ENCODE results near the gene DEGS2. TPM values are rescaled to one million over a fixed set of nuclear protein-coding genes. Genes with fewer than 3 reads are reported as not detected.
A peak's percentile ranks its signal among the peaks of the same experiment; 100 is the strongest.

Gene DEGS2
- total and polyA plus RNA-seq, 2 of the 13 experiments (the other 11 are each of a cell fraction or from before 2014, with no cell fraction given): 0.09 TPM

DNA sequence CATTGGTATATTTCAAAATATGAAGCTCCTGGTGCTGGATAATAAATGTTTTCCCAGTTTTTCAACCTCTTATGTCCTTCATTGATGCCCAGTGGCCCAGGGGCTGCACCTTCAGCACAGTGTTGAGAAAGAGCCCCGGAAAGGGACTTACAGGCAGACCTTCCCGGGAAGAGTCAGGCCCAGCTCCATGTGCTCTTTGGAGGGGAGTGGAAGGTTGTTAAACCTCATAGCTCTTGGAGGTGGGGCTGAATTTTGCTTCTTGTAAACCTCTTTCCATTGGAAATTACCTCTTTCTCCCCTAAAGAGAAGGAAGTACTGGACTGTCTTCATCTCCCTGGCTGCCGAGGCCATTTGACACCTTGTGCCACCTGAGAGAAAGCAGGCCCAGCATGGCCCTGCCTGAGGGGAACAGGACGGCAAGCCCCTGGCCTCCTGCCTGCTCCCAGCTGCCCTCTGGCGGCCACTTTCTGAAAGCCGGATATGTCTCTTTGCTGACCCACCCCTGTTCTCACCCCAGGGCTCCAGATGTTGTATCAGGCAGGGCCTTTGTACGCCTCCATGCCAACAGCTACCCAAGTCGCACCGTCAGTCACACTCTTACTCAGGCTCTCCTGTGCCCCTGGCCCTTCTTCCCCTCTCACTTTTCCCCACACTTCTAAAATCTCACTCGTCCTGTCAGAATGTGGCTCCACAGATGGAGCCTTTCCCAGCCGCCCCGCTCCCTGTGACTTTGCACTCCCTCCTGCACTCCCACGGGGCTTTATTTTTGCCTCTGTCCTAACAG, 51.2 kb downstream of the DEGS2 start (continued):
- TF ChIP-seq PRDM4 (CRISPR knock-in tag; IDR thresholded peaks at IDR 0.05; ENCODE audit: borderline replicate concordance) (no peak), SCMH1 (CRISPR knock-in tag; IDR thresholded peaks at IDR 0.05; ENCODE audit: borderline replicate concordance) (no peak), XRCC5 (optimal IDR thresholded peaks at IDR 0.05; ENCODE audit: low read length) (peak; percentile 70), GABPA (IDR thresholded peaks at IDR 0.05; ENCODE audit: low read depth, low read length) (no peak), GABPA (CRISPR knock-in tag; IDR thresholded peaks at IDR 0.05; ENCODE audit: low read depth) (no peak), ZNF788 (CRISPR knock-in tag; IDR thresholded peaks at IDR 0.05; ENCODE audit: borderline replicate concordance) (no peak), ZNF232 (CRISPR knock-in tag; IDR thresholded peaks at IDR 0.05; ENCODE audit: borderline replicate concordance) (0 out of 2 replicates have a peak, but pooled peaks have one; percentile 35), ESRRA (CRISPR knock-in tag; IDR thresholded peaks at IDR 0.05; ENCODE audit: low read depth) (no peak), GABPB1 (CRISPR knock-in tag; IDR thresholded peaks at IDR 0.05) (peak; percentile 55; the same call in 1 of the 2 replicates), AKAP8 (CRISPR knock-in tag; IDR thresholded peaks at IDR 0.05) (no peak), TGIF2 (CRISPR knock-in tag; IDR thresholded peaks at IDR 0.05) (0 out of 2 replicates have a peak, but pooled peaks have one; percentile 30), TFDP1 (CRISPR knock-in tag; IDR thresholded peaks at IDR 0.05; ENCODE audit: borderline replicate concordance) (0 out of 2 replicates have a peak, but pooled peaks have one; percentile 16), HOXA3 (CRISPR knock-in tag; IDR thresholded peaks at IDR 0.05) (0 out of 2 replicates have a peak, but pooled peaks have one; percentile 17), ZFP37 (CRISPR knock-in tag; IDR thresholded peaks at IDR 0.05; ENCODE audit: borderline replicate concordance) (no peak), KMT2A (CRISPR knock-in tag; IDR thresholded peaks at IDR 0.05) (0 out of 2 replicates have a peak, but pooled peaks have one; percentile 42), SMC3 (IDR thresholded peaks at IDR 0.05; ENCODE audit: low read length) (peak; percentile 73), SAP130 (CRISPR knock-in tag; IDR thresholded peaks at IDR 0.05; ENCODE audit: low read depth) (0 out of 2 replicates have a peak, but pooled peaks have one; percentile 21)
- TF ChIP-seq, protein P1, sequence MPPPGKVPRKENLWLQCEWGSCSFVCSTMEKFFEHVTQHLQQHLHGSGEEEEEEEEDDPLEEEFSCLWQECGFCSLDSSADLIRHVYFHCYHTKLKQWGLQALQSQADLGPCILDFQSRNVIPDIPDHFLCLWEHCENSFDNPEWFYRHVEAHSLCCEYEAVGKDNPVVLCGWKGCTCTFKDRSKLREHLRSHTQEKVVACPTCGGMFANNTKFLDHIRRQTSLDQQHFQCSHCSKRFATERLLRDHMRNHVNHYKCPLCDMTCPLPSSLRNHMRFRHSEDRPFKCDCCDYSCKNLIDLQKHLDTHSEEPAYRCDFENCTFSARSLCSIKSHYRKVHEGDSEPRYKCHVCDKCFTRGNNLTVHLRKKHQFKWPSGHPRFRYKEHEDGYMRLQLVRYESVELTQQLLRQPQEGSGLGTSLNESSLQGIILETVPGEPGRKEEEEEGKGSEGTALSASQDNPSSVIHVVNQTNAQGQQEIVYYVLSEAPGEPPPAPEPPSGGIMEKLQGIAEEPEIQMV (CRISPR knock-in tag; IDR thresholded peaks at IDR 0.05; ENCODE audit: low read depth): no peak
- TF ChIP-seq, protein P2, sequence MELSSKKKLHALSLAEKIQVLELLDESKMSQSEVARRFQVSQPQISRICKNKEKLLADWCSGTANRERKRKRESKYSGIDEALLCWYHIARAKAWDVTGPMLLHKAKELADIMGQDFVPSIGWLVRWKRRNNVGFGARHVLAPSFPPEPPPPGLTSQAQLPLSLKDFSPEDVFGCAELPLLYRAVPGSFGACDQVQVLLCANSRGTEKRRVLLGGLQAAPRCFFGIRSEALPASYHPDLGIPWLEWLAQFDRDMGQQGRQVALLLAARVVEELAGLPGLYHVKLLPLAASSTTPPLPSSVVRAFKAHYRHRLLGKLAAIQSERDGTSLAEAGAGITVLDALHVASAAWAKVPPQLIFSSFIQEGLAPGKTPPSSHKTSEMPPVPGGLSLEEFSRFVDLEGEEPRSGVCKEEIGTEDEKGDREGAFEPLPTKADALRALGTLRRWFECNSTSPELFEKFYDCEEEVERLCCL (CRISPR knock-in tag; IDR thresholded peaks at IDR 0.05; ENCODE audit: borderline replicate concordance): no peak
- TF ChIP-seq, protein P3, sequence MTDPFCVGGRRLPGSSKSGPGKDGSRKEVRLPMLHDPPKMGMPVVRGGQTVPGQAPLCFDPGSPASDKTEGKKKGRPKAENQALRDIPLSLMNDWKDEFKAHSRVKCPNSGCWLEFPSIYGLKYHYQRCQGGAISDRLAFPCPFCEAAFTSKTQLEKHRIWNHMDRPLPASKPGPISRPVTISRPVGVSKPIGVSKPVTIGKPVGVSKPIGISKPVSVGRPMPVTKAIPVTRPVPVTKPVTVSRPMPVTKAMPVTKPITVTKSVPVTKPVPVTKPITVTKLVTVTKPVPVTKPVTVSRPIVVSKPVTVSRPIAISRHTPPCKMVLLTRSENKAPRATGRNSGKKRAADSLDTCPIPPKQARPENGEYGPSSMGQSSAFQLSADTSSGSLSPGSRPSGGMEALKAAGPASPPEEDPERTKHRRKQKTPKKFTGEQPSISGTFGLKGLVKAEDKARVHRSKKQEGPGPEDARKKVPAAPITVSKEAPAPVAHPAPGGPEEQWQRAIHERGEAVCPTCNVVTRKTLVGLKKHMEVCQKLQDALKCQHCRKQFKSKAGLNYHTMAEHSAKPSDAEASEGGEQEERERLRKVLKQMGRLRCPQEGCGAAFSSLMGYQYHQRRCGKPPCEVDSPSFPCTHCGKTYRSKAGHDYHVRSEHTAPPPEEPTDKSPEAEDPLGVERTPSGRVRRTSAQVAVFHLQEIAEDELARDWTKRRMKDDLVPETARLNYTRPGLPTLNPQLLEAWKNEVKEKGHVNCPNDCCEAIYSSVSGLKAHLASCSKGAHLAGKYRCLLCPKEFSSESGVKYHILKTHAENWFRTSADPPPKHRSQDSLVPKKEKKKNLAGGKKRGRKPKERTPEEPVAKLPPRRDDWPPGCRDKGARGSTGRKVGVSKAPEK (CRISPR knock-in tag; IDR thresholded peaks at IDR 0.05; ENCODE audit: borderline replicate concordance): 0 out of 2 replicates have a peak, but pooled peaks have one; percentile 41

Data from HepG2 (cell line).